IPS-18a (cell line): ENCODE results near the gene NNT.
"Not testable (repeated sequence)": the region's sequence is repeated elsewhere in the genome, so short reads cannot be mapped to it uniquely, and the experiment has no call there.

ENCODE experiments used
- H3K27ac ChIP-seq: one replicate; pipeline ENCODE4 v1.5.1; 2013; ENCODE audit warnings: low read length
- H3K27me3 ChIP-seq: one replicate; pipeline ENCODE4 v1.6.1; 2013; ENCODE audit warnings: mild to moderate bottlenecking, low read length; ENCODE audit not compliant: control insufficient read depth, insufficient read depth
- H3K36me3 ChIP-seq: one replicate; pipeline ENCODE4 v1.6.1; 2013; ENCODE audit warnings: low read depth, low read length; ENCODE audit not compliant: control insufficient read depth
- H3K4me1 ChIP-seq: one replicate; pipeline ENCODE4 v1.6.1; 2013; ENCODE audit warnings: low read depth, low read length; ENCODE audit not compliant: control insufficient read depth
- H3K4me3 ChIP-seq: one replicate; pipeline ENCODE4 v1.5.1; 2013; ENCODE audit warnings: low read length
- H3K9ac ChIP-seq: one replicate; pipeline ENCODE4 v1.6.1; 2013; ENCODE audit warnings: mild to moderate bottlenecking, low read length, moderate library complexity
- H3K9me3 ChIP-seq: one replicate; pipeline ENCODE4 v1.6.1; 2013; ENCODE audit warnings: low read depth, low read length; ENCODE audit not compliant: control insufficient read depth

The NNT gene

GRCh38 chr5:43699910-43700309 is 96.9 kb downstream of the NNT start:
- no peak overlapping the region for H3K4me3 ChIP-seq
- no peaks in the 10 kb centered on the region for H3K36me3 ChIP-seq
- no peak overlapping the region for H3K27ac ChIP-seq
- H3K4me1 ChIP-seq, result no peaks in the 10 kb centered on the region
- no peaks in the 10 kb centered on the region for H3K27me3 ChIP-seq
- H3K9ac ChIP-seq, result no peak overlapping the region
- peaks cover 6% of the 10 kb centered on the region for H3K9me3 ChIP-seq

- Histone ChIP-seq H3K4me1 (no peaks in the 10 kb centered on the region), H3K9ac (no peak overlapping the region), H3K27me3 (no peaks in the 10 kb centered on the region), H3K4me3 (no peak overlapping the region), H3K27ac (no peak overlapping the region), H3K36me3 (no peaks in the 10 kb centered on the region), H3K9me3 (peaks cover 6% of the 10 kb centered on the region)
Observed at GRCh38 chr5:43700601-43701000, 97.6 kb downstream of the NNT start.

DNA sequence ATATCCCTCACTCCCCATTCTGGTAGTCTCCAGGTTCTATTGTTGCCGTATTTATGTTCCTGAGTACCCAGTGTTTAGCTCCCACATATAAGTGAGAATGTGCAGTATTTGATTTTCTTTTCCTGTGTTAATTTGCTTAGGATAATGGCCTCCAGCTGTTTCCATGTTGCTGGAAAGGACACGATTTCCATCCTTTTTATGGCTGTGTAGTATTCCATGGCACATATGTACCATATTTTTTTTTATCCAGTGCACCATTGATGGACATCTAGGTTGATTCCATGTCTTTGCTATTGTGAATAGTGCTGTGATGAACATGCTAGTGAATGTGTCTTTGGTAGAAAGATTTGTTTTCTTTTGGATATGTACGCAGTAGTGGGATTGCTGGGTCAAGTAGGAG is 98.2 kb downstream of the NNT start:
- Histone ChIP-seq H3K36me3 (no peaks in the 10 kb centered on the region), H3K9me3 (peaks cover 5% of the 10 kb centered on the region), H3K27me3 (no peaks in the 10 kb centered on the region), H3K4me1 (no peaks in the 10 kb centered on the region), H3K9ac (no peak overlapping the region), H3K4me3 (no peak overlapping the region), H3K27ac (no peak overlapping the region)

GRCh38 chr5:43702293-43702692 is 99.3 kb downstream of the NNT start:
- H3K9ac ChIP-seq, result no peak overlapping the region
- no peaks in the 10 kb centered on the region for H3K4me1 ChIP-seq
- H3K9me3 ChIP-seq, result no peaks in the 10 kb centered on the region
- no peaks in the 10 kb centered on the region for H3K27me3 ChIP-seq
- H3K36me3 ChIP-seq, result no peaks in the 10 kb centered on the region
- no peak overlapping the region for H3K4me3 ChIP-seq
- no peak overlapping the region for H3K27ac ChIP-seq

- Histone ChIP-seq H3K9ac (no peak overlapping the region), H3K4me3 (no peak overlapping the region), H3K4me1 (no peaks in the 10 kb centered on the region), H3K27me3 (no peaks in the 10 kb centered on the region), H3K27ac (no peak overlapping the region), H3K36me3 (no peaks in the 10 kb centered on the region), H3K9me3 (no peaks in the 10 kb centered on the region)
Observed at GRCh38 chr5:43702815-43703214, 99.8 kb downstream of the NNT start.

GRCh38 chr5:43704243-43704642 is 101.3 kb downstream of the NNT start:
- H3K4me3 ChIP-seq, result no peak overlapping the region
- no peak overlapping the region for H3K9ac ChIP-seq
- no peaks in the 10 kb centered on the region for H3K9me3 ChIP-seq
- no peak overlapping the region for H3K27ac ChIP-seq
- no peaks in the 10 kb centered on the region for H3K4me1 ChIP-seq
- no peaks in the 10 kb centered on the region for H3K27me3 ChIP-seq
- no peaks in the 10 kb centered on the region for H3K36me3 ChIP-seq

GRCh38 chr5:43706576-43706975 is 103.6 kb downstream of the NNT start:
- H3K27ac ChIP-seq, H3K4me3 ChIP-seq, H3K4me1 ChIP-seq, H3K9ac ChIP-seq, H3K36me3 ChIP-seq, H3K9me3 ChIP-seq, H3K27me3 ChIP-seq: not testable (repeated sequence)

- H3K36me3 ChIP-seq, result no peaks in the 10 kb centered on the region
- H3K27ac ChIP-seq, result no peak overlapping the region
- H3K4me3 ChIP-seq, result no peak overlapping the region
- H3K9ac ChIP-seq, result no peak overlapping the region
- no peaks in the 10 kb centered on the region for H3K9me3 ChIP-seq
- no peaks in the 10 kb centered on the region for H3K4me1 ChIP-seq
- H3K27me3 ChIP-seq, result no peaks in the 10 kb centered on the region
Observed at GRCh38 chr5:43711496-43711895, 108.5 kb downstream of the NNT start.

DNA sequence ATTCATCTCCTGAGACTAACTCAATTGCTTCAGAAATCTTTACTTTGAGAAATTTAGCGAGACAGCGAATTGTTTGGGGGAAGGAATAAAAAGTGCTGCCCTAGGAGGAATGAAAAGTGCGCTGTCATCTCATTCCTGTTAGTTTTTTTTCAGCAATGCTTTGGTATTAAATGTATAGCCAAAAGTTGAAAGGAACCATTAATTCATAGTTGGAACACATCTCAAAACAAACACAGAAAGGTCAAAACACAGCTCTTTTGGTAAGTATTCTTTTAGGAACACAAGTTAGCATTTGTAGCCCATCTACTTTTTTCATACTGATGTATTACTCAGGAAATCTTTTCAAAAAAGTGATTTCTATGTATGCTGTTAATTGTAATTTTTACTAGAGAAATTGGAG is 109.1 kb downstream of the NNT start:
- no peaks in the 10 kb centered on the region for H3K36me3 ChIP-seq
- H3K27ac ChIP-seq, result no peak overlapping the region
- H3K4me1 ChIP-seq, result no peaks in the 10 kb centered on the region
- no peak overlapping the region for H3K4me3 ChIP-seq
- H3K9me3 ChIP-seq, result no peaks in the 10 kb centered on the region
- H3K9ac ChIP-seq, result no peak overlapping the region
- no peaks in the 10 kb centered on the region for H3K27me3 ChIP-seq

DNA sequence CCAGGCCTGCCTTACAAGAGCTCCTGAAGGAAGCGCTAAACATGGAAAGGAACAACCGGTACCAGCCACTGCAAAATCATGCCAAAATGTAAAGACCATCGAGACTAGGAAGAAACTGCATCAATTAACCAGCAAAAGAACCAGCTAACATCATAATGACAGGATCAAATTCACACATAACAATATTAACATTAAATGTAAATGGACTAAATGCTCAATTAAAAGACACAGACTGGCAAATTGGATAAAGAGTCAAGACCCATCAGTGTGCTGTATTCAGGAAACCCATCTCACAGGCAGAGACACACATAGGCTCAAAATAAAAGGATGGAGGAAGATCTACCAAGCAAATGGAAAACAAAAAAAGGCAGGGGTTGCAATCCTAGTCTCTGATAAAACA is 116.8 kb downstream of the NNT start:
- H3K36me3 ChIP-seq, H3K4me3 ChIP-seq, H3K27me3 ChIP-seq, H3K4me1 ChIP-seq, H3K27ac ChIP-seq, H3K9me3 ChIP-seq, H3K9ac ChIP-seq: not testable (repeated sequence)

DNA sequence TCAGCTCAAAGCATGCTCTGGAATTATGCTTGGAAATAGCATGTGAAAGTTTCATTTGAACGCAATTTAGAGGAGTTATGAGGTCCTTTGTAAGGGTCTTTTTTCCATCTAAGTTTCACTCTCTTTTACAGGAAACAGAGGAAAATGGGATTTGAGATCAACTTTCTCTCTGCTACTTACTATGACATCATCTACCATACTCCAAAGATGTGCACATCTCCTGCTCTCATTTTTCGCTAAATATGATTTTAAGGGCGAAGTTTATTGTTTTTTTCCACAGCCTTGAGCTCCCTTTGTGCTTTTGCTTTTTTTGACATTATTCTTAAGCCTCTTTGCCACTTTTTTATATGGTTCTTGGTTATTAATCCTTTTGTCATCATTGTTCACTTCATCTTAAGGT is 125.6 kb downstream of the NNT start:
- no peak overlapping the region for H3K27ac ChIP-seq
- H3K9me3 ChIP-seq, result no peaks in the 10 kb centered on the region
- H3K4me1 ChIP-seq, result no peaks in the 10 kb centered on the region
- no peaks in the 10 kb centered on the region for H3K36me3 ChIP-seq
- no peak overlapping the region for H3K9ac ChIP-seq
- H3K27me3 ChIP-seq, result no peaks in the 10 kb centered on the region
- H3K4me3 ChIP-seq, result no peak overlapping the region

DNA sequence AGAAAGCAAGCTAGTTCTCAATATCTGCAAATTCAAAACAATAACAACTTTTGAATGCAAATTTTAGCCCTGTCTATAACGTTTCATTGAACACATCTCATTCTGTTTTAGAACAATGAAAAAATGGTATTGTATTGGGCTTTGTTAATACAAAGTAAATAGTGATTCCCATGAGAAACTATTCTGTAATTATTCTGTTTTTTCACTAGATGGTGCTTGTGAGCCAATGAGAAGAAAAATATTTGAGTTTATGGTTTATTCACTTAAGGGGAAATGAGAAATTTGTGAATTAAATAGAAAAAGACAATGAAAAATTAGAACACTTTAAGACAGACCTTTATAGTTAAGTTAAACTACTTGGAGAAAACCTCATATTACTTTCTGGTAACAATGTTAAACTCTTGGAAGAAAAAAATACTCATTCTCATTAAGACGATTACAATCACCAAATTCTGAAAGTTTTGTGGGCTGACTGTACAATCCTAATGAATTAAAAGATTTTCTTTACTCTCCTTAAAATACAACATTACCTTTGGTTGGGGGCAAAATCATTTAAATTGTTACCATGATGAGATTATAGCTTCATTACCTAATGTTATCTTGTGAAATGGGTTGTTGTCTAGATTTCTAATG is 127.0 kb downstream of the NNT start:
- H3K27ac ChIP-seq, result no peak overlapping the region
- H3K4me3 ChIP-seq, result no peak overlapping the region
- H3K9ac ChIP-seq, result no peak overlapping the region
- no peaks in the 10 kb centered on the region for H3K4me1 ChIP-seq
- no peaks in the 10 kb centered on the region for H3K36me3 ChIP-seq
- no peaks in the 10 kb centered on the region for H3K27me3 ChIP-seq
- H3K9me3 ChIP-seq, result no peaks in the 10 kb centered on the region
